Hepatocyte (in vitro differentiated cells): ENCODE results near the gene CLEC16A. TPM values are rescaled to one million over a fixed set of nuclear protein-coding genes. Genes with fewer than 3 reads are reported as not detected.

Experiments
- DNase-seq: peaks from one replicate; pipeline ENCODE4 v3.0.0-alpha.2; 2016; ENCODE audit warnings: low spot score
- H2AFZ ChIP-seq: fragments of 200-600 bp; sonication (generic); 2 replicates; pipeline ENCODE4 v1.6.0; 2016; ENCODE audit warnings: antibody characterized with exemption, mild to moderate bottlenecking
- H3K27ac ChIP-seq: fragments of 200-600 bp; sonication (generic); 2 replicates; pipeline ENCODE4 v1.5.1; 2016; ENCODE audit warnings: mild to moderate bottlenecking
- H3K27me3 ChIP-seq: fragments of 200-600 bp; sonication (generic); 2 replicates; pipeline ENCODE4 v1.6.1; 2016
- H3K36me3 ChIP-seq: fragments of 200-600 bp; sonication (generic); replicated peaks from 2 replicates; pipeline ENCODE4 v1.5.1; 2016; ENCODE audit warnings: low read depth; ENCODE audit not compliant: insufficient read depth
- H3K4me1 ChIP-seq: fragments of 200-600 bp; sonication (generic); 2 replicates; pipeline ENCODE4 v1.5.1; 2016; ENCODE audit warnings: mild to moderate bottlenecking, moderate library complexity; ENCODE audit not compliant: insufficient read depth
- H3K4me2 ChIP-seq: fragments of 200-600 bp; sonication (generic); 2 replicates; pipeline ENCODE4 v1.6.0; 2016
- H3K4me3 ChIP-seq: fragments of 200-600 bp; sonication (generic); 2 replicates; pipeline ENCODE4 v1.5.1; 2016; ENCODE audit warnings: mild to moderate bottlenecking
- H3K79me2 ChIP-seq: fragments of 200-600 bp; sonication (generic); 2 replicates; pipeline ENCODE4 v1.6.0; 2017; ENCODE audit warnings: mild to moderate bottlenecking
- H3K9me2 ChIP-seq: fragments of 200-600 bp; sonication (generic); replicated peaks from 2 replicates; pipeline ENCODE4 v1.6.0; 2017; ENCODE audit warnings: mild to moderate bottlenecking; ENCODE audit not compliant: insufficient read depth
- H3K9me3 ChIP-seq: fragments of 200-600 bp; sonication (generic); 2 replicates; pipeline ENCODE4 v1.5.1; 2016; ENCODE audit warnings: low read depth, mild to moderate bottlenecking
- H4K20me1 ChIP-seq: fragments of 200-600 bp; sonication (generic); 2 replicates; pipeline ENCODE4 v1.6.0; 2016; ENCODE audit warnings: mild to moderate bottlenecking; ENCODE audit not compliant: insufficient read depth, poor library complexity, severe bottlenecking
- EZH2 ChIP-seq: fragments of 200-600 bp; sonication (generic); IDR thresholded peaks from 2 replicates; pipeline ENCODE4 v1.6.1; 2016; ENCODE audit warnings: antibody characterized with exemption, mild to moderate bottlenecking, borderline replicate concordance
- EZH2phosphoT487 ChIP-seq: fragments of 200-600 bp; sonication (generic); IDR thresholded peaks from one replicate; pipeline ENCODE4 v1.6.1; 2018; ENCODE audit warnings: antibody characterized with exemption, mild to moderate bottlenecking, low read depth, moderate library complexity; ENCODE audit not compliant: unreplicated experiment, severe bottlenecking
- WGBS: methylation state at CpG from one replicate; pipeline ENCODE4 v1.1.6; 2016; ENCODE audit warnings: low lambda C conversion rate; ENCODE audit errors: missing lambda C conversion rate; 5-methylcytosine and 5-hydroxymethylcytosine counted together
- polyA plus RNA-seq: library from polyadenylated mRNA; unstranded; fragments of >200 nt; fragmentation: Nextera tagmentation; extraction: Ambion mirVana; gene quantifications from 2 replicates; pipeline ENCODE4 v1.2.1, GENCODE V29; 2016
- total RNA-seq: library from RNA; depleted of rRNA; stranded (reverse); fragments of >200 nt; gene quantifications from 2 replicates; pipeline ENCODE4 v1.2.3, GENCODE V29; 2014
- TF ChIP-seq, protein P1 (sequence below): fragments of 200-600 bp; sonication (generic); IDR thresholded peaks from 2 replicates; pipeline ENCODE4 v1.5.1; 2016; ENCODE audit warnings: antibody characterized with exemption, mild to moderate bottlenecking; ENCODE audit not compliant: poor library complexity

Gene CLEC16A
- total and polyA plus RNA-seq, 2 experiments from 2014 or later, result 22.3 to 22.6 TPM

DNA sequence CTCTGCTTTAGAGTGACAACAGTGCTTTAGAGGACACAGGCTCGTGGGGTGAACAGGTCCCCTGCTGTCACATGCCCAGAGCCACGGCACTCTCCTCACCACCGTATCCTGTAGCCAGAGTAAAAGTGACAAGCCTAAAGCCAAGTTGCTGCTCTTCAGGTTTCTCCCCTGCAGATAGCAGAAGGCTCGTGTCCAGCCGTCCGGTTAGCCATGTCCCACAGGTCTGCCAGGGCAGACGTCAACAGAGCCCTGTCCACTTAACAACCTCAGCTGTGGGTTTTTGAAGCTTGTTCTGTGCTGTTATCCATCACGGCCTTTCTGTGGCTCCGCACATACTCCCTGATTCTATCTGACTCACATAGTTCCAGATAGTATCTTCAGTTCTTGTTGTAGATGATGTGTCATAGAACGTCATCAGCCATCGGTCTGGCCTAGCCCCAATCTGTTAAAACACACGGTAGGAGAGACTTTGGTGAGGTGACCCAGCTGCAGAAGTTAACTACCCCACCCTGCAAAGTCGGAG, 211.0 kb downstream of the CLEC16A start:
- Histone ChIP-seq H4K20me1 (no peaks in the 10 kb centered on the region), H3K9me3 (no peaks in the 10 kb centered on the region), H3K79me2 (no peaks in the 10 kb centered on the region), H3K4me2 (no peak overlapping the region), H3K27ac (no peak overlapping the region), H3K4me1 (peaks cover 9% of the 10 kb centered on the region), H3K27me3 (no peaks in the 10 kb centered on the region), H3K4me3 (no peak overlapping the region), H3K9me2 (no peaks in the 10 kb centered on the region), H3K36me3 (no peaks in the 10 kb centered on the region), H2AFZ (no peak overlapping the region)
- TF ChIP-seq, protein P1, sequence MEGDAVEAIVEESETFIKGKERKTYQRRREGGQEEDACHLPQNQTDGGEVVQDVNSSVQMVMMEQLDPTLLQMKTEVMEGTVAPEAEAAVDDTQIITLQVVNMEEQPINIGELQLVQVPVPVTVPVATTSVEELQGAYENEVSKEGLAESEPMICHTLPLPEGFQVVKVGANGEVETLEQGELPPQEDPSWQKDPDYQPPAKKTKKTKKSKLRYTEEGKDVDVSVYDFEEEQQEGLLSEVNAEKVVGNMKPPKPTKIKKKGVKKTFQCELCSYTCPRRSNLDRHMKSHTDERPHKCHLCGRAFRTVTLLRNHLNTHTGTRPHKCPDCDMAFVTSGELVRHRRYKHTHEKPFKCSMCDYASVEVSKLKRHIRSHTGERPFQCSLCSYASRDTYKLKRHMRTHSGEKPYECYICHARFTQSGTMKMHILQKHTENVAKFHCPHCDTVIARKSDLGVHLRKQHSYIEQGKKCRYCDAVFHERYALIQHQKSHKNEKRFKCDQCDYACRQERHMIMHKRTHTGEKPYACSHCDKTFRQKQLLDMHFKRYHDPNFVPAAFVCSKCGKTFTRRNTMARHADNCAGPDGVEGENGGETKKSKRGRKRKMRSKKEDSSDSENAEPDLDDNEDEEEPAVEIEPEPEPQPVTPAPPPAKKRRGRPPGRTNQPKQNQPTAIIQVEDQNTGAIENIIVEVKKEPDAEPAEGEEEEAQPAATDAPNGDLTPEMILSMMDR, result no peak
- TF ChIP-seq EZH2, result no peak
- no peak for TF ChIP-seq EZH2phosphoT487
- no peak for DNase-seq
- 81% methylated on average over 13 of the region's 13 CpGs for WGBS

DNA sequence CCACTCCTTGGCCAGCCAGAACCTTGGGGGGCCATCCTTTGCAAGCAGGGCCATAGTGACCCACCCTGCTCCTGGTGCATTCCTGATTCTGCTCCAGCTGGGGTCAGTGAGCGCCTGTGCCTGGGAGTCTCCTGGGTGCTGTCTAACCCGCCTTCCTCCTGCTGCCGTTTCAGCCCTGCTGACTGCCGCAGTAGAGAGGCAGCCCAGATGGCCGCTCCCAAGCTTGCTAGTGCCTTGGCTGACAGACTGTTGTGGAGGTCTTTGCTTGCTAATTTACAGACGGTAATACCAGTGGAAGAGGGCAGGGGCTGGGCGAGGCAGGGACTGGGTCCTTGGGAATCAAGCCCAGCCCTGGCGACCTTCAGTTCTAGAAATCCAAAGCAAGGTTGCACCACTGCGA, 212.0 kb downstream of the CLEC16A start:
- H3K9me2 ChIP-seq, result no peaks in the 10 kb centered on the region
- 94% methylated on average over 9 of the region's 9 CpGs for WGBS

DNA sequence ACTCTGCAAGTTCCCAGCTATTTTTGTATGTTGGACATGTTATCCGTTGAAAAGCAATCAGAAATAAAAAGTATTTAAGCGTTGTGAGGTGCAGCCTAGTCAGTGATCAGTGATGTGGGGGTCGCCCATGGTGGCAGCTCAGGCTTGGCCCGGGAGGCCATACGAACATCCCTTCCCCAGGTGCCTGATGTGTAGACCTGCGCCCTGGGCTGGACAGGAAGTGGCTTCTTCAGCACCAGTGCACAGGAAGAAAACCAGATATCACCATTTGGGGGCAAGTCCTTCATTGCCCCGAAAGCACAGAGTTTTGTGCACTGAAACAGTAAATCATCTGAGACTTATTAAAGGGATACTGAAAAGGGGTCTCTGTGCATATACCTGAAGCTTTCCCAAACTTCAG, 212.8 kb downstream of the CLEC16A start:
- no peak overlapping the region for H3K4me3 ChIP-seq
- H3K4me2 ChIP-seq, result no peak overlapping the region
- 94% methylated on average over 7 of the region's 7 CpGs for WGBS
- H4K20me1 ChIP-seq, result no peaks in the 10 kb centered on the region
- peaks cover 3% of the 10 kb centered on the region for H3K4me1 ChIP-seq
- no peaks in the 10 kb centered on the region for H3K79me2 ChIP-seq
- no peaks in the 10 kb centered on the region for H3K9me2 ChIP-seq
- TF ChIP-seq, protein P1, result no peak
- TF ChIP-seq EZH2phosphoT487, result no peak
- no peak for TF ChIP-seq EZH2
- no peaks in the 10 kb centered on the region for H3K27me3 ChIP-seq
- no peak overlapping the region for H2AFZ ChIP-seq
- no peaks in the 10 kb centered on the region for H3K9me3 ChIP-seq
- no peak for DNase-seq
- H3K36me3 ChIP-seq, result no peaks in the 10 kb centered on the region
- no peak overlapping the region for H3K27ac ChIP-seq

More for the DNA sequence above, 212.0 kb downstream of the CLEC16A start:
- no peak overlapping the region for H3K4me2 ChIP-seq
- H3K4me3 ChIP-seq, result no peak overlapping the region
- H3K4me1 ChIP-seq, result peaks cover 6% of the 10 kb centered on the region
- no peaks in the 10 kb centered on the region for H3K9me3 ChIP-seq
- no peak overlapping the region for H2AFZ ChIP-seq
- no peak for DNase-seq
- H4K20me1 ChIP-seq, result no peaks in the 10 kb centered on the region
- no peaks in the 10 kb centered on the region for H3K36me3 ChIP-seq
- TF ChIP-seq EZH2phosphoT487 (no peak), EZH2 (no peak)
- TF ChIP-seq, protein P1, result no peak
- H3K79me2 ChIP-seq, result no peaks in the 10 kb centered on the region
- no peak overlapping the region for H3K27ac ChIP-seq
- H3K27me3 ChIP-seq, result no peaks in the 10 kb centered on the region

DNA sequence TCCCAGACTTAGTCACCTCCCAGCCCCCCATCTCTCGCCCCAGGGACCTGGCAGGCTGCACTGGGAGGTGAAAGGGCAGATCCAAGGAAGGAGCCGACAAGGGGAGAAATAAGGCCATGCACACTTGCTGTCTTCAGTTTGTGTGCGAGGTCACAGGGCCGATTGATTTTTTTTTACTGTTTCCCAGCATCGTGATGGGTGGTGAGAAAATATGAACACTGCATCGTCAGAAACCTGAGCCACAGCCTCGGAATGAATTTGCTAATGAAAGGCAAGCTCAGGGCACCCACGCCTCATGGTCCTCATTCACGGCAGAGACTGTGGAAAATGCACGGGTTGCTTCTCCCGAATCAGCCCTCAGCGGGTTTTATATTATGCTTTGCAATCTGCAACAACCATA, 213.7 kb downstream of the CLEC16A start:
- Histone ChIP-seq H3K4me1 (peaks cover 12% of the 10 kb centered on the region), H3K4me3 (no peak overlapping the region), H3K9me3 (no peaks in the 10 kb centered on the region), H3K36me3 (no peaks in the 10 kb centered on the region), H3K4me2 (no peak overlapping the region), H4K20me1 (no peaks in the 10 kb centered on the region), H2AFZ (no peak overlapping the region), H3K9me2 (no peaks in the 10 kb centered on the region), H3K79me2 (no peaks in the 10 kb centered on the region), H3K27ac (no peak overlapping the region), H3K27me3 (no peaks in the 10 kb centered on the region)
- no peak for DNase-seq
- WGBS, result 83% methylated on average over 12 of the region's 12 CpGs
- TF ChIP-seq EZH2, result no peak
- TF ChIP-seq EZH2phosphoT487, result no peak
- TF ChIP-seq, protein P1, result no peak
